Natural killer cell (primary cell): ENCODE data around the gene XYLT2. TPM values are rescaled to one million over a fixed set of nuclear protein-coding genes. Genes with fewer than 3 reads are reported as not detected.

Experiments
- ATAC-seq, 3 donors: fragments of 150-1000 bp in 2 of 3; fragments of 200-7000 bp in 1 of 3; cut with Tn5 transposase; 1 replicate in 1 of 3; 2 replicates in 2 of 3; pipeline ENCODE4 v1.10.0; 2021; ENCODE audit warnings: mild to moderate bottlenecking in 2 of 3, moderate library complexity in 2 of 3
- DNase-seq, 2 donors: peaks; one replicate each; pipeline versions ENCODE4 v3.0.0 to v3.0.0-alpha.2; 2013 to 2021; ENCODE audit warnings: mixed read lengths in 1 of 2
- H3K27ac ChIP-seq: one replicate; pipeline ENCODE4 v1.5.1; 2013; ENCODE audit warnings: mild to moderate bottlenecking, low read length
- H3K27me3 ChIP-seq: one replicate; pipeline ENCODE4 v1.6.1; 2013; ENCODE audit warnings: low read length; ENCODE audit not compliant: control insufficient read depth, insufficient read depth
- H3K36me3 ChIP-seq: one replicate; pipeline ENCODE4 v1.6.1; 2013; ENCODE audit warnings: low read length; ENCODE audit not compliant: control insufficient read depth, insufficient read depth
- H3K4me1 ChIP-seq: one replicate; pipeline ENCODE4 v1.6.1; 2013; ENCODE audit warnings: low read length; ENCODE audit not compliant: control insufficient read depth, insufficient read depth
- H3K4me3 ChIP-seq: one replicate; pipeline ENCODE4 v1.5.1; 2013; ENCODE audit warnings: low read length
- H3K9me3 ChIP-seq: one replicate; pipeline ENCODE4 v1.6.1; 2013; ENCODE audit warnings: low read length; ENCODE audit not compliant: control insufficient read depth, insufficient read depth
- H3K27ac Mint-ChIP-seq, 2 donors: one replicate each; pipeline ENCODE4 v1.8.0; 2022; ENCODE audit warnings: mild to moderate bottlenecking in 2 of 2, mixed read lengths in 2 of 2, moderate library complexity in 1 of 2
- H3K27me3 Mint-ChIP-seq, 2 donors: one replicate each; pipeline ENCODE4 v1.8.0; 2022; ENCODE audit warnings: low read depth in 2 of 2, mixed read lengths in 2 of 2
- H3K36me3 Mint-ChIP-seq: one replicate; pipeline ENCODE4 v1.8.0; 2022; ENCODE audit warnings: mixed read lengths
- H3K4me1 Mint-ChIP-seq, 2 donors: one replicate each; pipeline ENCODE4 v1.8.0; 2022; ENCODE audit warnings: mixed read lengths in 2 of 2
- H3K4me3 Mint-ChIP-seq: one replicate; pipeline ENCODE4 v1.8.0; 2022; ENCODE audit warnings: mild to moderate bottlenecking, moderate library complexity, mixed read lengths
- H3K9me3 Mint-ChIP-seq, 2 donors: one replicate each; pipeline ENCODE4 v1.8.0; 2022; ENCODE audit warnings: mixed read lengths in 2 of 2
- WGBS: methylation state at CpG from one replicate; pipeline ENCODE4 v1.1.7; 2013; ENCODE audit warnings: missing lambda C conversion rate; ENCODE audit not compliant: insufficient coverage; 5-methylcytosine and 5-hydroxymethylcytosine counted together
- intact Hi-C: fragments of 100-400 bp; cut with micrococcal nuclease; formaldehyde crosslinking; loops from one replicate; pipeline ENCODE4 v1.14.2; 2022
- total RNA-seq, 4 donors: library from RNA; stranded (reverse); fragments of 120-200 nt in 1 of 4; gene quantifications; one replicate each; pipeline versions ENCODE4 v1.2.3 to v1.2.4, GENCODE V29; 2013 to 2022
- TF ChIP-seq, protein P1 (sequence below): fragments of 200-600 bp; IDR thresholded peaks from one replicate; pipeline ENCODE4 v1.8.0; 2022; ENCODE audit warnings: antibody characterized with exemption

Gene XYLT2
- total RNA-seq, 3 donors from 2014 or later (not counting 1 experiment from before 2014, with no cell fraction given): 16.3 to 25.4 (median 18.6) TPM

- no peak overlapping the region for H3K27ac Mint-ChIP-seq
- no peak for DNase-seq
- Histone ChIP-seq H3K36me3 (no peaks in the 10 kb centered on the region), H3K27me3 (no peaks in the 10 kb centered on the region), H3K9me3 (no peaks in the 10 kb centered on the region), H3K4me1 (no peaks in the 10 kb centered on the region), H3K27ac (no peak overlapping the region), H3K4me3 (no peak overlapping the region)
- no peak overlapping the region for H3K4me3 Mint-ChIP-seq
- peaks cover 22 to 26% of the 10 kb centered on the region in 2 donors for H3K27me3 Mint-ChIP-seq
- TF ChIP-seq, protein P1, sequence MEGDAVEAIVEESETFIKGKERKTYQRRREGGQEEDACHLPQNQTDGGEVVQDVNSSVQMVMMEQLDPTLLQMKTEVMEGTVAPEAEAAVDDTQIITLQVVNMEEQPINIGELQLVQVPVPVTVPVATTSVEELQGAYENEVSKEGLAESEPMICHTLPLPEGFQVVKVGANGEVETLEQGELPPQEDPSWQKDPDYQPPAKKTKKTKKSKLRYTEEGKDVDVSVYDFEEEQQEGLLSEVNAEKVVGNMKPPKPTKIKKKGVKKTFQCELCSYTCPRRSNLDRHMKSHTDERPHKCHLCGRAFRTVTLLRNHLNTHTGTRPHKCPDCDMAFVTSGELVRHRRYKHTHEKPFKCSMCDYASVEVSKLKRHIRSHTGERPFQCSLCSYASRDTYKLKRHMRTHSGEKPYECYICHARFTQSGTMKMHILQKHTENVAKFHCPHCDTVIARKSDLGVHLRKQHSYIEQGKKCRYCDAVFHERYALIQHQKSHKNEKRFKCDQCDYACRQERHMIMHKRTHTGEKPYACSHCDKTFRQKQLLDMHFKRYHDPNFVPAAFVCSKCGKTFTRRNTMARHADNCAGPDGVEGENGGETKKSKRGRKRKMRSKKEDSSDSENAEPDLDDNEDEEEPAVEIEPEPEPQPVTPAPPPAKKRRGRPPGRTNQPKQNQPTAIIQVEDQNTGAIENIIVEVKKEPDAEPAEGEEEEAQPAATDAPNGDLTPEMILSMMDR: no peak
- H3K36me3 Mint-ChIP-seq: no peaks in the 10 kb centered on the region
- H3K9me3 Mint-ChIP-seq: no peaks in the 10 kb centered on the region
- intact Hi-C loops: no loop called here
- H3K4me1 Mint-ChIP-seq: no peaks in the 10 kb centered on the region
- ATAC-seq: no peak
- 86% methylated on average over 4 of the region's 4 CpGs for WGBS
Observed at GRCh38 chr17:50407921-50408320, 62.0 kb downstream of the XYLT2 start.

Other genes with a start within 250 kb of the XYLT2 start
- 1 to 10 TPM; 1.1 to 2.1 (median 1.5) TPM for gene SAMD14, start 216.0 kb upstream of the XYLT2 start, total RNA-seq
- gene PPP1R9B, start 195.4 kb upstream of the XYLT2 start, total RNA-seq: 100 to 1,000 TPM; 124 to 162 (median 135) TPM
- gene SGCA, start 180.1 kb upstream of the XYLT2 start, total RNA-seq: not detected
- gene COL1A1, start 144.5 kb upstream of the XYLT2 start, total RNA-seq: 1 to 10 TPM; 2.3 to 7.5 (median 2.6) TPM
- not detected for gene TMEM92, start 71.7 kb upstream of the XYLT2 start, total RNA-seq
- gene MRPL27, start 27.1 kb downstream of the XYLT2 start, total RNA-seq: 10 to 100 TPM; 16.4 to 36.6 (median 31.3) TPM
- 1 to 10 TPM; 2.4 to 3.2 (median 2.9) TPM for gene EME1, start 27.1 kb downstream of the XYLT2 start, total RNA-seq
- 10 to 100 TPM; 55.6 to 62.7 (median 56.0) TPM for gene LRRC59, start 51.4 kb downstream of the XYLT2 start, total RNA-seq
- gene ACSF2, start 80.1 kb downstream of the XYLT2 start, total RNA-seq: 10 to 100 TPM; 24.2 to 40.6 (median 25.8) TPM
- gene CHAD, start 122.8 kb downstream of the XYLT2 start, total RNA-seq: under 1 TPM in 1 of 3 donors, not detected in 2; 0.60 TPM
- gene RSAD1, start 132.7 kb downstream of the XYLT2 start, total RNA-seq: 10 to 100 TPM; 49.0 to 71.3 (median 56.5) TPM
- 1 to 10 TPM in 1 of 3 donors, under 1 TPM in 2; 0.26 to 4.9 (median 0.70) TPM for gene MYCBPAP, start 162.3 kb downstream of the XYLT2 start, total RNA-seq
- gene EPN3, start 186.6 kb downstream of the XYLT2 start, total RNA-seq: not detected
- 10 to 100 TPM; 30.7 to 45.5 (median 32.5) TPM for gene SPATA20, start 201.0 kb downstream of the XYLT2 start, total RNA-seq
- gene CACNA1G, start 214.6 kb downstream of the XYLT2 start, total RNA-seq: not detected